Posterior cingulate gyrus (tissue), 11 donors: ENCODE measurements around the gene CDADC1.
"Not testable (repeated sequence)": the region's sequence is repeated elsewhere in the genome, so short reads cannot be mapped to it uniquely, and the experiment has no call there.

Experiments
- DNase-seq, 10 donors: peaks; one replicate each; pipeline versions ENCODE4 v3.0.0 to v3.0.0-alpha.2; 2020 to 2021; ENCODE audit warnings: mixed read lengths in 3 of 10
- intact Hi-C: fragments of 100-400 bp; cut with DNase I; formaldehyde crosslinking; loops from one replicate; pipeline ENCODE4 v1.15.1; 2023

CDADC1 gene

DNA sequence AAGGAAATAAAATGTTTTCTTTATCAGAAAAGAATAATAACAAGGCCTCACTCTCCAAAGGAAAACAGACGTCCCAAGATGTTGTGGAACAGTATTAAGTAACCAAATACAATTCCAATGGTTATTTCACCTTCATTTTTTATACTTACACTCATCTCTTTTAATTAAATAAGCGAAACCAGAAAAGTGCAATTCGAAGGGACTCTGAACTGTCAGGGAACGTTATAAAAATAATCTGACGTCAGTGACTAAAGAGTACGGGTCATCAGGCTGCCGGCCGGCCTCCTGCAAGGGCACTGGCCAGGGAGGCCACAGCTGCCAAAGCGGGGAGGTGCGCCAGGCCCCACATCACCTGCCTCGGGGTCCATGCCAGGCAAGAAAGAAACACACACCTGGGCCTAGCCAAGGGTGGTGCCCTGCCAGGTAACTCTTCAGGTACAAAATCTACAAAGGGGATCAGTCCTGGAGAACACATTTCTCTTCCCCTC lies 61.2 kb downstream of the CDADC1 start:
- DNase-seq, result peak in 1 of 10 donors; percentile 85
- intact Hi-C loops, result no loop called here

DNA sequence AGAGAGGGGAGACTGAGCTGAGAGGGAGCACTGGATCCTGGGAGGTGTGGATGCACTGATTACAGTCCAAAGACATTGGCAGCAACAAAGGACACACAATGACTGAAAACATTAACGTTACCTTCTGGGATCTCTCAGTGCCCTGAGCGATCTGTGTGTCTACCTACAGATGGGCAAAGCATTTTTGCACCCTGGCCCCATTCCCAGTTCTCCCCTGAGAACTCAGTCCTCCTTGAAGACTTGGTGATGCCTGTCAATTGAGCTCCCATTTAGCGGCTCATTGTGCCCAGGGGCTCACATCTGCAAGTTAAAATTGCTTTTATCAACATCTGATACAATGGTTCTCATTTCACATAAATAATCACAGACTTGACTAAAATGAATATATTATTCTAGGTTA lies 62.5 kb downstream of the CDADC1 start:
- no peak for DNase-seq
- intact Hi-C loops, result no loop called here

DNA sequence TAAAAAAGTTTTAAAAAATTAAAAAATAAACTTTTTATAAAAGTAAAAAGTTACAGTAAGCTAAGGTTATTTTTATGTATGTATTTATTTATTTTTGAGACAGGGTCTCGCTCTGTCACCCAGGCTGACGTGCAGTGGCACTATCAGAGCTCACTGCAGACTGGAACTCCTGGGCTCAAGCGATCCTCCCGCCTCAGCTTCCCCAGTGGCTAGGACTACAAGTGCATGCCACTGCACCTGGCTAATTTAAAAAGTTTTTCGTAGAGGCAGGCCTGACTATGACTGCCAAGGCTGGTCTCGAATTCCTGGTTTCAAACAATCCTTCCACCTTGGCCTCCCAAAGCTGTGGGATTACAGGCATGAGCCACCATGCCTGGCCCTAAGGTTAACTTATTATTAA lies 64.1 kb downstream of the CDADC1 start:
- intact Hi-C loops, result no loop called here
- no peak for DNase-seq

DNA sequence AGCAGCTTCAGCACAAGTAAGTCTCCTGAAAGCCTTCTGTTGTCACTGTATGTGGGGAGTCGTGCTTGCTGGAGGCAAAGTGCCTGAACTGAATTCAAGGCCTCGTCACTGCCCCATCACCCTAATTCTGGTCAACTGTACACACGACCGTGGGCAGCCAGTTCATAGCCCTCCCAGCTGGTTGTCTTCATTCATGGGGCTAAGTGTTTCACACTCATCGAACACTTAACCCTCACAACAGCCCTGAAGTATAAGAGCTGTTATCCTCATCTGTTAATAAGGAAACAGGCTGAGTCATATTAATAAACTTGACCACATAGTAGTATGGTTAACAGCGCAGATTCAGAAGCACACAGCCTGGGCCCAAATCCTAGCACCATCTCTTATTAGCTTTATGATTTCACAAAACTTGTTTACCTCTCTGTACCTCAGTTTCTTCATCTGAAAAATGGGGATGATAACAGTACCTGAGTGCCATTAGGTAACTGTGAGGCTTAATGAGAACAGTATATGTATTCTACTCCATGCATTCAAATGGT lies 66.7 kb downstream of the CDADC1 start:
- no peak for DNase-seq
- intact Hi-C loops, result no loop called here

DNA sequence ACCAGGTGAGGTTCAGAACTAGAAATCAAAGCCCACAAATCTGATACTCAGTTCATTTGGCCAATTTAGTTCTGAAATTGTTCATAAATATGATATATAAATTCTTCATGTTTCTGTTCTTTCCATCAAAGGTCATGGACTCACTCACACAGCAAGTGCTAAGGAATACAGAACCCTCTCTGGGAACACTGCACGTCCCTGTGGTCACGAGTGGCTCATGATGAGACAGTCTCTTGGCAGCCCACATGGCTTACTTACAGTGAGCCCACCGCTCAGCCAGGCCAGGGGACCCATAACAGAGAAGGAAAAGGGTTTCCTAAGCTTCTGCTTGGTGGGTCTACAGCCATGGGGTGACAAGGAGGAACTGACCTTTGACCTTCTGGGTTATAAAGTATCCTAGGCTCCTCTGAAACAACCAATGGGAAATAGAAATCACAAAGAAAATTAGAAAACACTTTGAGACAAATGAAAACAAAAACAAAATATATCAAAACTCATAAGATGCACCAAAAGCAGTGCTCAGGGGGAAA lies 67.4 kb downstream of the CDADC1 start:
- intact Hi-C loops, result no loop called here
- no peak for DNase-seq

DNA sequence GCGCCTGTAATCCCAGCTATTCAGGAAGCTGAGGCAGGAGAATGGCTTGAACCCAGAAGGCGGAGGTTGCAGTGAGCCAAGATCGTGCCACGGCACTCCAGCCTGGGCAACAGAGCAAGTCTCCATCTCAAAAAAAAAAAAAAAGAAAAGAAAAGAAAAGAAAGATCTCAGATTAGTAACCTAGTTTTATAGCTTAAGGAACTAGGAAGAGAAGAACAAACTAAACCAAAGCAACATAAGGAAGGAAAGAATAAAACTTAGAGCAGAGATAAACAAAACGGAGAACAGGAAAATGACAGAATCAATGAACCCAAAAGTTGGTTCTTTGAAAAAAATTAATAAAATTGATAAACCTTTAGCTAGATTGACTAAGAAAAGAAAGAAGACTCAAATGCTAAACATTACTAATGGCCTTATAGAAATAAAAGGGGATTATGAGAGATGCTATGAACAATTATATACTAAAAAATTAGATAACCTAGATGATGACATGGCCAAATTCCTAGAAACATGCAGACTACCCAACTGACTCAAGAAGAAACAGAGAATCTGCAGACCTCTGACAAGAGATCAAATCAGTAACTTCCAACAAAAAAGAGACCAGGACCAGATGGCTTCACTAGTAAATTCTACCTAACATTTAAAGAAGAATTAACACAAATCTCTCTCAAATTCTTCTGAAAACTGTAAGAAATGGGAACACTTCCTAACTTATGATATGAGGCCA lies 68.2 kb downstream of the CDADC1 start:
- intact Hi-C loops, result no loop called here
- no peak for DNase-seq

DNA sequence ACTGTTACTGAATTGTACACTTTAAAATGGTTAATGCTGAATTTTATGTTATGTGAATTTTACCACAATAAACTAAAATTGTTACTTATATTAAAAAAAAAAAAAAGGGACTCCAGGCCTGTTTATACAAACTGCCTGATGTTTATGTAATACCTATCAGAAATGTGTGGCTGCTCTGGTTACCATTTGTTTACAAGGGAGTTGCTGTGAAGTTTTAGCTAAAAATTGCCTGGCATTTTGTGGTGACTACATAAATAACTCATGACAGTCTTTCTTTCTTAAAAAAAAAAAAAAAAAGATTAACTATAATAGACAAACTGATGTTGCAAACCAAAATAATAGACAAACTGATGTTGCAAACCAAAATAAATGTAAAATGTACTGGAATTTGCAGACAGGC lies 71.8 kb downstream of the CDADC1 start:
- intact Hi-C loops, result no loop called here
- no peak for DNase-seq

DNA sequence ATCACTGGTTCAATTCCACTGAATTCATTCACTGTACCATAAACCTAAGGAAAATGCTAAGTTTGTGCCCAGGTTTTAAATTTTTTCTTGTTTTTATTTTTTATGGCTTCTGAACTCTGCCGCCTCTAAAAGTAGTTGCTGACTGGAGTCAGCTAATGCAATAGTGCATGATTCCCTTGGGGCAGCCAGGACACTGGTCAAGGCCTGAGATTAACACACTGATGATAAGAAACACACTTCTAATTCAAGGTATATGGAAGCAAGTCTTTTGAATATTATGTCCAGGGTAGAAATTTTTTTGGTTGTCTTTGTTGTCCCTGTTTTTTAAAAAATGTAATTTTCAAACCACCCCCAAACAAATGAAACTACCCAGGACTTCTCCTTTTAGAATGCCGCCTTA lies 72.2 kb downstream of the CDADC1 start:
- no peak for DNase-seq
- intact Hi-C loops, result no loop called here

DNA sequence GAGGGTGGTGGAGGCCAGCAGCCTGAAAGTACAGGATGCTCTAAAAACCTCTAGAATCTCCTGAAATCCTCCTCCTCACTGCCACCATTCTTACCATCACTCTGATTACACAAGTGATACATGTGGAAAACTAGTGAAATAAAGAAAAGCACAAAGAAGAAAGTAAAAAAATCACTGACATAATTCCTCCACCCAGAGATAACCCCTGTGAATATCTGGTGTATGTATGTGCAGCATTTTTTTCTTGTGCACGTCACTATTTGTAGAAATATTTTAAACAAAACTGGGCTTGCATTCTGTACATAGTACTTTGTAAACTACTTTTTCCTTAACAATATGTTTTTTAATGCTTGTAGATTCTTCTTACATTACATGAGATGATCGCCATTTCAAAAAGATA lies 73.2 kb downstream of the CDADC1 start:
- intact Hi-C loops, result no loop called here
- no peak for DNase-seq

DNA sequence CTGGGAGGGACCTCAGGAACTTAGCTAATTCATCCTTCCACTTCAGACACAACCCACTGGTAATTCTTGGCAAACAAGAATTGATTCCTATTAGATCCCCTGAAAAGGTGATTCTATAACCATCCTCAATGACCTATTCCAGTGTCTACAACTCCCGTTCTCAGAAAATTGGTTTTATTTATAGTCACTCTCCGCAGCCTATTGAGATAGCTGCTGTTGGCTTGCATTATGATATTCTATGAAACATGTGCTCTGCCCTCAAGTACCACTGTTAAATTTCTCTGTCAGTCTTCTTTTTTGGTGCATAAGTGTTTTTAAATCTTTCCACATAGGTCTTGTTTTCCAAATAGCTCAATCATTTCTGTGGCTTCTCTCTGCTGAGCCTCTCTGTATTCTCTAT lies 75.0 kb downstream of the CDADC1 start:
- intact Hi-C loops, result no loop called here

DNA sequence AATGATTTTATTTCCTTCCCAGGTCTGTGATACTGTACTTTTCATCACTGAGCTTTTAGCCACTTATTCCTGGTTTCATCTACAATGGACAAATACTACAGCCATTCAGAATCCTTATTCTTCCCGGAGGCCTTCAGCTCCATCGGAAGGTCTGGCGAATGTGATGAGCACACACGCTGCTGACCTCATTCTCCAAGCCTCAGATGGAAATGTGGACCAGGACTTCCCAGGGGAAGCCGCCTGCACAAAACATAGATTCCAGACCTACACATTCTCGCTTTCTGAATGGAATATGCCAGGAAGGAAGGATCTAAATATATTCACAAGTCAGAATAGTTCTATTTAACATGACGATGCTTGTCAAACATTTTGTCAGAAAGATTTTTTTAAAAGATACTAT lies 75.6 kb downstream of the CDADC1 start:
- DNase-seq, result peak in 1 of 10 donors; percentile 68
- intact Hi-C loops, result no loop called here

More for the DNA sequence above, 75.0 kb downstream of the CDADC1 start:
- no peak for DNase-seq

DNA sequence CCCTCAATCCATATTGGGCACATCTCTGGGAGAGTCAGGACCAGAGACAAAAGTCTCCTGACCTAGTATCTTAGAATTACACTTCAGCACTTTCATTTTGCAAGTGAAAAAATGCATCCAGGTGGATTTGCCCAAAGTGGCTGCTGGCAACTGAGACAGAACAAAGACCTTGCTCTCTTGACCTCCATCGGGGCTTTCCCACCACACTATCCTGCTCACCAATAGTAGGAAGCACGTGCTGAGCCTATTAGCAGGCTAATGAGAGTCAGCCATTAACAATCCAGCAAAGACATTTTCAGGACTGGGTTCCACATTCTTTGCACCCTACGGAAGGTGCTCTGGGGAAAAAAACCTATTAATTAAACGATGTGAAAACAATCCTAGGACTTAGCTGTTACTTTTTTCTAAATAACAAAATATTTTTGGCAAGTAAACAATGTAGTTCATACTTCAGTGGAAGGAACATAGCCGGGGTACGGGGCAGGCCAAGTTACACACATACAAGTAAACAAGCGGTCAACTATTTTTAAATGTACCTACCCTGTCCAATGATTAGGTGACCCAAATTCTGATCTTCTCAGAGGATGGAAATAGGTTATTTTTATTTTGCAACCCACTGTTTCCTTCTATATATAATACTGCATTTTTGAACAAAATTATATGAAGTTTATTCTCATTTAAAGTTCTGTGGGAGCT lies 78.6 kb downstream of the CDADC1 start:
- intact Hi-C loops, result no loop called here
- DNase-seq, result no peak

DNA sequence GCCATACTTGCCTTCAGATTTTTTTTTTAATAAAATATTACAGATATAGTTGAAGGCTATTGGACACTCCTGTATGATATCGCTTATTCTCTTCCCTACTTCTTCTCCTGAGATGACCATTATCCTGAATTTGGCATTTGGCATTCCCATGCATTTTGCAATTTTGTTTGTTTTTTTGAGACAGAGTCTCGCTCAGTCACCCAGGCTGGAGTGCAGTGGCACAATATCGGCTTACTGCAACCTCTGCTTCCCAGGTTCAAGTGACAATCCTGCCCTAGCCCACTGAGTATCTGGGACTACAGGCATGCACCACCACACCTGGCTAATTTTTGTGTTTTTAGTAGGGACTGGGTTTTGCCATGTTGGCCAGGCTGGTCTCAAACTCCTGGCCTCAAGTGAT lies 79.4 kb downstream of the CDADC1 start:
- DNase-seq, intact Hi-C loops: not testable (repeated sequence)

DNA sequence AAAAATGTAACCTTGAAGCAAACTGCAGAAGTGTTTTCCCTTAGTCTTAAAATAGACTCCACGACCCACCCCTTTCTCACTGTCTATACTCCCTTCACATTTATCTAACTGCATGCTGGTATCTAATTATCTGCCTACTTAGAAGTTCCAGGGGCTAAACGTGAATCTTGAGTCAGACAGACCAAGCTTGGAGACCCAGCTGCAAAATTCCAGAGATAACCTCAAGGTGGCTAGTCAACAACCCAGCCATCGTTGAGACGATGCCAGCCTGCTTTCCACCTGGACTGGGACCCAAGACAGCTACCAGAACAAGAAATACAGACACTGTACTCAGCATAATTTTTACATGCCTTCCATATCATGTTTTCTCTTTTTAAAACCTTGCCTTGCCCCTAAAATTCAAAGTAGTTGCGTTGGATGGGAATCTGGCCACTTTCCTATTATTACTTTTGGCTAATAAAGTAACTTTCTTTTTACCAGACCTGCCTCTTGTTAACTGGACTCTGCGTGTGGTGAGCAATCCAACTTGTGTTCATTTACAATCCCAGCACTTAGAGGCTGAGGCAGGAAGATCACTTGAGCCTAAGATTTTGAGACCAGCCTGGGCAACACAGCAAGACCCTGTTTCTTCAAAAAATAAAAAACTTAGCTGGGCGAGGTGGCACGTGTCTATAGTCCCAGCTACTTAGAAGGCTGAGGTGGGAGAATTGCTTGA lies 82.3 kb downstream of the CDADC1 start:
- no peak for DNase-seq
- intact Hi-C loops, result no loop called here

DNA sequence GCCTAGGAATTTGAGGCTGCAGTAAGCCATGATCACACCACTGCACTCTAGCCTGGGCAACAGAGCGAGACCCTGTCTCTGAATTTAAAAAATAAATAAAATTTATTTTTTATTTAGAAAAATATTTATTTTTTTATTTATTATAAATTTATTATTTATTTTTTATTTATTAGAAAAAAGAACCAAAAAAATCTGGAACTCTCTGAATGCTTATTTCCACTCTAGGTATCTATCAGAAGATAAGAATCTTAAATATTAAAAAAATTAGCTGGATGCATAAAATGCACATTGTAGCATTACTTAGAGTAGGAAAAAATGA lies 82.8 kb downstream of the CDADC1 start:
- no peak for DNase-seq
- intact Hi-C loops, result no loop called here

DNA sequence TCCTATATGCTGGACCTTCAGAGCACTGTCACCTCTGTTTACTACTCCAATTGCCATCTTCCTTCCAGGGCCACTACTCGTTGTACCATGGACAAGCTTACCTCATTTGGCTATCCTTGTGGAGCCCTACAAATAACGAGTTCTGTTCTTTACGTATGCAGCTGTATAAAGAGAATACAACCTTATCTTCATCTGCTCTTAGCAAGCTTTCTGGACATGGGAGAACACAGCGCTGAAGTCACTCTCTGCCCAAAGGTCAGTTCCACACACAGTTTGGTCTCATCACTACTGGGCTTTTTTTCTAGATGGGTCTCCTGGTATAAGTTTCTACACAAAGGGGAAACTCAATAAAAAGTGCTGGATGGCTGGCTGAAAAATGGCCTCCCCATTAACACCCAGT lies 88.9 kb downstream of the CDADC1 start:
- intact Hi-C loops, result no loop called here
- no peak for DNase-seq

DNA sequence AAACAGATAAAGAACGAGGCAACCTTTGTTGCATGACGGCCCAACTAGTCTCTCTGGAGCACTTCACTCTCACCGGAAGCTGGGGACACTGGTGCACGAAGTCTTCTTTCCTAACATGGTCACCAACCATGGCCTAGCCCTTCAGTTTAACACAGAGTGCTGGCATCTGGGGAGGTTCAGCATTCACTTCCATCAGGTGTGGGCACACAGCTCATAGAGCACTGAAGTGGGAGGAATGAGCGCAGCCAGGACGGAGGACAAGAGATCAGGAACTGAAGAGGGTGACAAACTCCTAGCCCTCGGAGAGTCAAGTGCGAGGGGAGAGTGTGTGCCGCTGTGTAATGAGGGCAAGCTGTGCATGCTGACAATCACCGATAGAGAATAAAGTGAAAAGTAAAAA lies 92.4 kb downstream of the CDADC1 start:
- no peak for DNase-seq

DNA sequence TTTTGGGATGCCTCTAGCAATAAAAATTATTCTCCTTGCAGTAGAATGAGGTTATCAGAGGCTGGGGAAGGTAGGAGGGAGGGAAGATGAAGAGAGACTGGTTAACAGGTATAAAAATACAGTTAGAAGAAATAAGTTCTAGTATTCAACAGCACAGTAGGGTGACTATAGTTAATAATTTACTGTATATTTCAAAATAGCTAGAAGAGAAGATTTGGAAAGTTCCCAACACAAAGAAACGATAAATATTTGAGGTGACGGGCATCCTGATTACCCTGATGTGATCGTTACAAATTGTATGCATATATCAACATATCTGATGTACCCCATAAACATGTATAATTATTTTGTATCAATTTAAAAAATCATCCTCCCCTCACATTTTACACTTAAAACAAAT lies 93.8 kb downstream of the CDADC1 start:
- intact Hi-C loops, result no loop called here
- no peak for DNase-seq

More for the DNA sequence above, 92.4 kb downstream of the CDADC1 start:
- intact Hi-C loops, result no loop called here

DNA sequence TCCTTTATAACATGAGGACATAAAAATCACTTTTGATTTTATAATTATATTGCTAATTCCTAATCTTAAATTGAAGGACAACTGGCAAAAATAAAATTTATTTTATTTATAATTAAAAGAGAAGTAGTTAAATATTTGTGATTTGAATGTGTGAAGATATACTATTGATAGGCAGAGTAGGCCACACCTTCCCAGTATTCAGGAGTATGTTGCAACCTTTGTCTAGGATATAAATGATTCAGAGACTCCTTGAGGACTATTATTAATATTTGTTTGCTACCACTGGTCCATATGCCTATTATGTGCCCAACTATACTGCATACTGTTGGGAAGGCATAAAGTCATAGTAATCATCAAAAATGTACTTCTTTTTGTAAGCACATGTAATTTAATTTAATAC lies 94.2 kb downstream of the CDADC1 start:
- intact Hi-C loops, result no loop called here
- no peak for DNase-seq

DNA sequence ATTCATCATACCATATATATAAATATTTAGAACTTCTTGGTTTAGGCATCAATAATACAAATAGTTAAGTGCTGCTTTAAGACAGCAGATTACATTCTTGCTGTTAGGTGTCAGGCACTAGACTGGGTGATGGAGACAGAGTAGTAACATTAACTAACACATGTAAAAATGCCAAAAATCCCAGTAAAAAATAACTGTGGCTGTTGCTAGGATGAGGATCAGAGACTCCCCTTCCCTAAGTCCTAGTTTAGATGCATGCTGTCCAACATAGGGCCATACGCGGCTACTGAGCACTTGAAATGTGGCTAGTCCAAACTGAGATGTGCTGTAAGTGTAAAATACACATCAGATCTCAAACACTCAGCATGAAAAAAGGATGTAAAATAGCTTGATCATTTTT lies 94.7 kb downstream of the CDADC1 start:
- intact Hi-C loops, result no loop called here
- no peak for DNase-seq
